Measurements from ENCODE around the gene COQ10A. TPM values are rescaled to one million over a fixed set of nuclear protein-coding genes. Genes with fewer than 3 reads are reported as not detected.

The COQ10A gene
- total and polyA plus RNA-seq, 7 donors = 16.2 to 105 (median 63.1) TPM

GRCh38 chr12:56256326-56256960 lies 10.3 kb upstream of the COQ10A start:
- Histone ChIP-seq H3K27ac (peak overlapping the region; percentile 89), H3K4me1 (peaks cover 38% of the 10 kb centered on the region), H3K36me3 (ENCODE audit: insufficient read depth in 1 of 2, low read depth in 1 of 2) (peaks cover 12 to 56% of the 10 kb centered on the region in 2 donors), H3K27me3 (ENCODE audit: insufficient read depth in 3 of 3, low read length in 2 of 3) (no peaks in the 10 kb centered on the region), H3K4me3 (peak overlapping the region; percentile 97), H3K9me3 (no peaks in the 10 kb centered on the region)
- no peak for TF ChIP-seq CTCF (IDR thresholded peaks at IDR 0.05)
- WGBS, 3 donors = 14 to 23% (median 21%) methylated on average over 4 of the region's 4 CpGs
- ATAC-seq (peak; percentile 73 to 88 (median 82)), DNase-seq (peak; percentile 74 to 92)
- intact Hi-C loops (cut with DNase I) = loop anchor here (2.0 to 5.0 kb wide), 4 partner anchors 34 to 129 kb away; partner anchors contain the start of genes ESYT1 (in 1 of the 2), NABP2 (in 1 of the 2) and RNF41 (in 1 of the 2)

GRCh38 chr12:56257071-56257470 lies 9.7 kb upstream of the COQ10A start:
- intact Hi-C loops (cut with DNase I) = loop anchor here (2.0 to 5.0 kb wide), 4 partner anchors 34 to 130 kb away; partner anchors contain the start of genes ESYT1 (in 1 of the 2), NABP2 (in 1 of the 2) and RNF41 (in 1 of the 2)
- no peaks in the 10 kb centered on the region for H3K27me3 ChIP-seq (ENCODE audit: insufficient read depth in 3 of 3, low read length in 2 of 3)
- peak overlapping the region; percentile 89 for H3K27ac ChIP-seq
- H3K9me3 ChIP-seq = no peaks in the 10 kb centered on the region
- no peak for TF ChIP-seq CTCF (IDR thresholded peaks at IDR 0.05)
- peak overlapping the region; percentile 97 for H3K4me3 ChIP-seq
- peaks cover 38% of the 10 kb centered on the region for H3K4me1 ChIP-seq
- no peak for DNase-seq
- ATAC-seq = no peak
- WGBS, 3 donors = 30 to 45% (median 37%) methylated on average over 8 of the region's 8 CpGs
- H3K36me3 ChIP-seq (ENCODE audit: insufficient read depth in 1 of 2, low read depth in 1 of 2) = peaks cover 12 to 49% of the 10 kb centered on the region in 2 donors

GRCh38 chr12:56257491-56258067 lies 9.2 kb upstream of the COQ10A start:
- intact Hi-C loops (cut with DNase I) = loop anchor here (2.0 to 5.0 kb wide), 4 partner anchors 35 to 130 kb away; partner anchors contain the start of genes ESYT1 (in 1 of the 2), NABP2 (in 1 of the 2) and RNF41 (in 1 of the 2)
- 1 to 2% (median 1%) methylated on average over 21 to 27 of the region's 27 CpGs for WGBS, 3 donors
- TF ChIP-seq CTCF (IDR thresholded peaks at IDR 0.05) = no peak
- H3K9me3 ChIP-seq = no peaks in the 10 kb centered on the region
- H3K27ac ChIP-seq = peak overlapping the region; percentile 89
- peak overlapping the region; percentile 97 for H3K4me3 ChIP-seq
- no peak for DNase-seq
- peaks cover 11 to 44% of the 10 kb centered on the region in 2 donors for H3K36me3 ChIP-seq (ENCODE audit: insufficient read depth in 1 of 2, low read depth in 1 of 2)
- H3K4me1 ChIP-seq = peaks cover 41% of the 10 kb centered on the region
- no peaks in the 10 kb centered on the region for H3K27me3 ChIP-seq (ENCODE audit: insufficient read depth in 3 of 3, low read length in 2 of 3)
- peak; percentile 1 to 28 (median 6) for ATAC-seq

- Histone ChIP-seq H3K27me3 (ENCODE audit: insufficient read depth in 3 of 3, low read length in 2 of 3) (no peaks in the 10 kb centered on the region), H3K4me3 (peak within 1 kb of the TSS; percentile 97), H3K4me1 (peaks cover 42% of the 10 kb centered on the region), H3K9me3 (no peaks in the 10 kb centered on the region), H3K36me3 (ENCODE audit: insufficient read depth in 1 of 2, low read depth in 1 of 2) (peaks cover 4 to 38% of the 10 kb centered on the region in 2 donors), H3K27ac (peak within 1 kb of the TSS; percentile 89)
- intact Hi-C loops (cut with DNase I) = loop anchor here (5.0 kb wide), 3 partner anchors 36 to 131 kb away; partner anchors contain the start of genes ESYT1 (in 1 of the 2), NABP2 (in 1 of the 2) and RNF41 (in 1 of the 2)
- TF ChIP-seq CTCF (IDR thresholded peaks at IDR 0.05) = peak; percentile 83
- DNase-seq = peak; percentile 82 to 85
- 0% methylated on average over 31 to 78 of the region's 78 CpGs for WGBS, 3 donors
- ATAC-seq = peak; percentile 71 to 84 (median 79)
These were observed 8.5 kb upstream of the COQ10A start, which contains the start of gene ANKRD52 for GRCh38 chr12:56258068-56258819. TSS of gene ANKRD52 (minus strand) at chr12:56258384. CDS start at chr12:56258269, 115 bp downstream.

Data from psoas muscle (tissue), 8 donors.